WERI-Rb-1 (cell line): ENCODE data around the gene WAC.
A peak's percentile ranks its signal among the peaks of the same experiment; 100 is the strongest.
"Not testable (repeated sequence)": the region's sequence is repeated elsewhere in the genome, so short reads cannot be mapped to it uniquely, and the experiment has no call there.

Experiments
- DNase-seq: peaks from one replicate; pipeline ENCODE4 v3.0.0-alpha.2; 2020
- H3K27ac ChIP-seq: fragments of 250-450 bp; sonication (Bioruptor Pico); 2 replicates; pipeline ENCODE4 v1.5.1; 2020; ENCODE audit warnings: mild to moderate bottlenecking, moderate library complexity
- H3K27me3 ChIP-seq: fragments of 250-450 bp; sonication (Bioruptor Pico); 2 replicates; pipeline ENCODE4 v1.5.1; 2021; ENCODE audit warnings: mild to moderate bottlenecking, low read depth, moderate library complexity; ENCODE audit not compliant: insufficient read depth, severe bottlenecking
- H3K36me3 ChIP-seq: fragments of 250-450 bp; sonication (Bioruptor Pico); 2 replicates; pipeline ENCODE4 v1.5.1; 2020; ENCODE audit warnings: mild to moderate bottlenecking, moderate library complexity
- H3K4me3 ChIP-seq: 2 replicates; pipeline ENCODE4 v1.5.1; 2011; ENCODE audit warnings: low read depth, mild to moderate bottlenecking, control low read depth, low read length
- H3K9me3 ChIP-seq: fragments of 250-450 bp; sonication (Bioruptor Pico); 2 replicates; pipeline ENCODE4 v1.5.1; 2021; ENCODE audit warnings: mild to moderate bottlenecking, moderate library complexity; ENCODE audit not compliant: severe bottlenecking
- TF ChIP-seq, protein P1 (sequence below): IDR thresholded peaks from 2 replicates; pipeline ENCODE4 v1.5.1; 2011; ENCODE audit warnings: low read depth, mild to moderate bottlenecking, control low read depth, inconsistent platforms, low read length

WAC gene

DNA sequence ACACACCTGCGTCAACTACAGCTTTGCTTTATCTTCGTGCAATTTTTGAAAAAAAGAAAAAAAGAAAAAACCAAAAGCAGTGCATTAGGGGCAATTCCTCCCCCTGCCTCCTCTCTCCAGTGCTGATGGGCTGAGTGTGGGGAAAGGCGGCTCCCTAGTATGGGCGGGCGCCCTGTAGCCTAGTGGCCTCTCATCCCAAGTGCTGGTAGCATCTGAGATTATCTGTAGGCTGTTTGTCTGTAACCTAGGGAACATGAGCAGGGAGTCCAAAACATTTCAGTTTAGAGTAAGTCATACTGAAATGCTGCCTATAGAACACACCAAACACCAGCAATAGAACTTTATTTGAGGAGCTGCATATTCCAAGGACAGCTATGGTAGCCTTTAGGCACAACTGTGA, 119.8 kb downstream of the WAC start:
- Histone ChIP-seq H3K4me3 (no peak overlapping the region), H3K36me3 (no peaks in the 10 kb centered on the region), H3K27ac (no peak overlapping the region), H3K27me3 (no peaks in the 10 kb centered on the region), H3K9me3 (no peaks in the 10 kb centered on the region)
- TF ChIP-seq, protein P1, sequence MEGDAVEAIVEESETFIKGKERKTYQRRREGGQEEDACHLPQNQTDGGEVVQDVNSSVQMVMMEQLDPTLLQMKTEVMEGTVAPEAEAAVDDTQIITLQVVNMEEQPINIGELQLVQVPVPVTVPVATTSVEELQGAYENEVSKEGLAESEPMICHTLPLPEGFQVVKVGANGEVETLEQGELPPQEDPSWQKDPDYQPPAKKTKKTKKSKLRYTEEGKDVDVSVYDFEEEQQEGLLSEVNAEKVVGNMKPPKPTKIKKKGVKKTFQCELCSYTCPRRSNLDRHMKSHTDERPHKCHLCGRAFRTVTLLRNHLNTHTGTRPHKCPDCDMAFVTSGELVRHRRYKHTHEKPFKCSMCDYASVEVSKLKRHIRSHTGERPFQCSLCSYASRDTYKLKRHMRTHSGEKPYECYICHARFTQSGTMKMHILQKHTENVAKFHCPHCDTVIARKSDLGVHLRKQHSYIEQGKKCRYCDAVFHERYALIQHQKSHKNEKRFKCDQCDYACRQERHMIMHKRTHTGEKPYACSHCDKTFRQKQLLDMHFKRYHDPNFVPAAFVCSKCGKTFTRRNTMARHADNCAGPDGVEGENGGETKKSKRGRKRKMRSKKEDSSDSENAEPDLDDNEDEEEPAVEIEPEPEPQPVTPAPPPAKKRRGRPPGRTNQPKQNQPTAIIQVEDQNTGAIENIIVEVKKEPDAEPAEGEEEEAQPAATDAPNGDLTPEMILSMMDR: no peak
- DNase-seq: no peak

DNA sequence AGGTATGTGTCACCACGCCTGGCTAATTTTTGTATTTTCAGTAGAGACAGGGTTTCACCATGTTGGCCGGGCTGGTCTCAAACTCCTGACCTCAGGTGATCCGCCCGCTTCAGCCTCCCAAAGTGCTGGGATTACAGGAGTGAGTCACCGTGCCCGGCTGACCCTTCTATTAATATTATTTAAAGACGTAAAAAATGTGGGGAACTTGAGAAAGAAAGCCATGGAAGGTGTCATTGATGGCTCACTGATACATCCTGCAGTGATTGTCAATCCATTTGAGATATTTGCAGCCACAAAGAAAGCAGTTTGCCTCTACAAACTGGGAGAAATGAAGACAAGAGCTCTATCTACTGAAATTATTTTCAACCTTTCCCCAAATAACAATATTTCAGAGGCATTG, 125.9 kb downstream of the WAC start:
- H3K27ac ChIP-seq, H3K36me3 ChIP-seq, H3K27me3 ChIP-seq, H3K9me3 ChIP-seq, DNase-seq, H3K4me3 ChIP-seq: not testable (repeated sequence)

DNA sequence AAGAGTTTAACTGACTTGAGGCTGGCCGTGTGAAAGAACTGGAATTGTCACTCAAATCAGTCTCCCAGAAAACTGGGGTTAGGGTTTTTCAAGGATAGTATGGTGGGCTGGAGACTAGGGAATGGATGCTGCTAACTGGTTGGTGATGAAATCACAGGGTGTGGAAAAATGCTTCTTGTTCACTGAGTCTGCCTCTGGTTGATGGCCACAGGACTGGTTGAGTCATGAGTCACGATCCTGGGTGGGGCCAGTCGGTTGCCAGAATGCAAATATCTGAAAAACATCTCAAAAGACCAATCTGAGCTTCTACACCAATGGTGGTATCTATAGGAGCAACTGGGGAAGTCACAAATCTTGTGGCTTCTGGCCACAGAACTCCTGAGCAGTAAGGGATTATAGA, 128.1 kb downstream of the WAC start:
- H3K27ac ChIP-seq: no peak overlapping the region
- no peaks in the 10 kb centered on the region for H3K36me3 ChIP-seq
- no peaks in the 10 kb centered on the region for H3K27me3 ChIP-seq
- H3K4me3 ChIP-seq: no peak overlapping the region
- no peak for DNase-seq
- no peaks in the 10 kb centered on the region for H3K9me3 ChIP-seq
- TF ChIP-seq, protein P1: no peak

DNA sequence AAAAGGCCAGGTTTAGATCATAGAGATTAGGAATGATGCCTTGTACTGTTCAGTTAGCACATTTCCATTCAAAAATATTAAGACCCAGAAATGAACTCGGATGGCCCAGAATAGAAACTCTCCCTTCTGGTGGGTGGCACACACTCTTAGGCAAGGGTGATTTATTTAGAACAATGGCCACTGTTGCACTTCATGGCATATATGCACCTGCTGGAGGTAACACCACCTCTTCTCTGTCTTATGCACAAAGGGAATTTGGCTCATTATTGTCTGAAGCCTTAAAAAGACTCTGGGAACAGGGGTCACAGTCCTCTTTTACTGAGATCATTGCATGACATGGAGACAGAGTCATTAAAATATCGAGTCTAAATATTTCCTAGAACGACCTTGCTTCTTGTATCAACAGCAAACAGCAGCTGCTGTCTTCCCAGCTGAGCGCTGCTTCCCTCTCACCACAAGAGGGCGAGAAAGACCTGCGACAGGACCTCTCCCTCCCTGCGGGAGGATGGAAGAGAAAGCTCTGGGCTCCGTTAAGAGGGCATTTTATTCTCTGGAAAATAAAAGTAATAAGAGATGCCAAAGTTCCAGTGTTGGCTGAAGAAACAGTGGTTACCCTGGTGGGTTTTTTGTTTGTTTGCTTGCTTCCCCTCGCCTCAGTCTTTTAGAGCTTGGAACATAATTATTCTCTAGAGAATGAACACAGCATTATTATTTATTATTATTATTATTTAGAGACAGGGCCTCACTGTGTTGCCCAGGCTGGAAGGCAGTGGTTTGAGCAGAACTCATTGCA, 130.9 kb downstream of the WAC start:
- TF ChIP-seq, protein P1: peak; percentile 77
- DNase-seq: peak; percentile 61
- Histone ChIP-seq H3K9me3 (no peaks in the 10 kb centered on the region), H3K27me3 (no peaks in the 10 kb centered on the region), H3K36me3 (no peaks in the 10 kb centered on the region), H3K27ac (no peak overlapping the region), H3K4me3 (no peak overlapping the region)

DNA sequence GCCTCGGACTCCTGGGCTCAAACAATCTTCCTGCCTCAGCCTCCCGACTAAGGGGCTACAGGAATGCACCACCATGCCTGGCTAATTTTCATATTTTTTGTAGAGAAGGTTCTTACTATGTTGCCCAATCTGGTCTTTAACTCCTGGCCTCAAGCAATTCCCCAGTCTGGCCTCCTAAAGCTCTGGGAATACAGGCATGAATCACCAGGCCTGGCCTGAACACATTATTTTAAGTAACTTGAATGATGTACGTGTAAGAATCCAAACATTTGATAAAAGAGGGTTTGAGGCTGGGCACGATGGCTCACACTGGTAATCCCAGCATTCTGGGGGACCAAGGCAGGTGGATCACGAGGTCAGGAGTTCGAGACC, 131.4 kb downstream of the WAC start:
- peaks cover 4% of the 10 kb centered on the region for H3K27me3 ChIP-seq

DNA sequence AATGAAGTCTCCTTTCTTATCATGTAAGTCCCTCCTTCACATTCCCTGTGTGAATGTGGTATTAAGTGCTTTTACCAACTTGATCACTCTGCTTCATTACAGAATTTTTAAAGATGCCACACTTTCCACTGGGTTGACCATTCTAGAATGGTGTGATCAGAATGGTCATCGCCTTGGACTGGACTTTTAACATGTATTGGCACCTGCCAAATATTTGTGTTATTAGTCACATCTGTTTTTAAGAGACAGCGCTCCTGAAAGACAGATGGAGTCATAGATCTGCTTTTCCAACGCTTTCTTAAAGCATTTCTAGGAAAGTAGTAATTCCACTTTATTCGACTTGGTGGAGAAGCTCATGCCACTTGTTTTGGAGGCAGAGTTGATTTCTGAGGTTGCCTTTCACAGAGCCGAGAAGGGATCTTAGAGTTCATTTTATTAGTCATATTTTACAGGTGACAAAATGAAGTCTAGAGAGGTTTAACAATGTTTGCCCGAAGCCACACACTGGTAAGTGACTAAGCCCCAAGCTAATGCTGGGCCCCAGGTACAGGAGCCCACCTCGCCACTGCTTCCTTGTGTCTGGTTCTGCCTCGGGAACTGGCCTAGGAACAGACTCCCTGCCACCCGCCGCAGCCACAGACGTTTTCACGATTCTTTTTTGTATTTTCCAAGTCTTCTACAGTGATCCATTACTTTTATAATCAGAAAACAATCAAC, 134.0 kb downstream of the WAC start:
- no peak for DNase-seq
- no peaks in the 10 kb centered on the region for H3K9me3 ChIP-seq
- no peak overlapping the region for H3K4me3 ChIP-seq
- peaks cover 4% of the 10 kb centered on the region for H3K27me3 ChIP-seq
- no peaks in the 10 kb centered on the region for H3K36me3 ChIP-seq
- TF ChIP-seq, protein P1: no peak
- H3K27ac ChIP-seq: no peak overlapping the region

More for the DNA sequence above, 131.4 kb downstream of the WAC start:
- Histone ChIP-seq H3K27ac (no peak overlapping the region), H3K4me3 (no peak overlapping the region), H3K9me3 (no peaks in the 10 kb centered on the region), H3K36me3 (no peaks in the 10 kb centered on the region)
- DNase-seq: no peak
- TF ChIP-seq, protein P1: no peak
